Ureter (tissue), 1 donor: ENCODE results near the gene PPARD. TPM values are rescaled to one million over a fixed set of nuclear protein-coding genes. Genes with fewer than 3 reads are reported as not detected.

Experiments used
- DNase-seq: peaks from one replicate; pipeline ENCODE4 v3.0.0-alpha.2; 2020; ENCODE audit warnings: low spot score
- total RNA-seq: library from RNA; stranded (reverse); gene quantifications from one replicate; pipeline ENCODE4 v1.2.4, GENCODE V29; 2023
- donor health status: DM: yes; HTN: yes; CAD: no.

Gene PPARD
- total RNA-seq, 1 donor from 2014 or later = 31.2 TPM

DNA sequence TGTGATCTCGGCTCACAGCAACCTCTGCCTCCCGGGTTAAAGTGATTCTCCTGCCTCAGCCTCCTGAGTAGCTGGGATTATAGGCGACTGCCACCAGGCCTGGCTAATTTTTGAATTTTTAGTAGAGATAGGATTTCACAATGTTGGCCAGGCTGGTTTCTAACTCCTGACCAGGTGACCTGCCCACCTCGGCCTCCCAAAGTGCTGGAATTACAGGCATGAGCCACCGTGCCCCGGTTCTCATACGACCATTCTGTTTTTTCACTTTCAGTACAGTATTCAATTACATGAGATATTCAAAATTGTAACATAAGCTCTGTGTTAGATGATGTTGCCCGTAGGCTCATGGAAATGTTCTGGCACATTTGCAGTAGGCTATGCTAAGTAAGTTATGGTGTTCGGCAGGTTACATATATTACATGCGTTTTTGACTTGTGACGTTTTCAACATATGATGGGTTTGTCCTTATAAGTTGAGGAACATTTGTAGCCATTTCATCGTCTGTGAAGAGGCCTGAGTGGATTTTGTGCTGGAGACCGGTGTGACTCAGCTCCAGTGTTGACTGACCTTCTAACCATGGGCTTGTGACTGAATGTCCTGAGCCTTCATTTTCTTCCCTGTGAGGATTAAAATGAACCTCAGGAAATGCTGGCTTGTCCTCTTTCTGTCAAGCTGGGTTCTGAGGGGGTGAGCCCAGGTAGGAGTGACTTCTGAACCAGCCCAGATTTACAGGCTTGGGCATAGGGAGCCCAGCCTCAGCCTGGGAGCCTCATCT is 12.2 kb downstream of the PPARD start:
- DNase-seq = no peak

DNA sequence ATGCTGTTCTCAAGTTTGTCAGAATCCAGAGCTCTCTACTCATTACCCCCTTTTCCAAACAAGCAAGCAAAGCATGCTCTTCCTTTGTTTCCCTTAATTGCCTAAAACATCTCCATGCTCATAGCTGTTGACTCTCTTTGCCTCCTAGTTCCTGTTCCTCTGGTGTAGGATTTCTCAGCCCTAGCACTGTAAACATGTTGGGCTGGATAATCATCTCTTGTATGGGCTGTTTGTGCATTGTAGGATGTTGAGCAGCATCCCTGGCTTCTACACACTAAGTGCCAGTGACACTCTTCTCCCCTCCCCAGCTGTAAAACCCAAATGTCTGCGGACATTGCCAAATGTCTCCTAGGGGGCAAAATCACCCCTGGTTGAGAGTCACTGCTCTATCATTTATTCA is 14.0 kb downstream of the PPARD start:
- DNase-seq = no peak

DNA sequence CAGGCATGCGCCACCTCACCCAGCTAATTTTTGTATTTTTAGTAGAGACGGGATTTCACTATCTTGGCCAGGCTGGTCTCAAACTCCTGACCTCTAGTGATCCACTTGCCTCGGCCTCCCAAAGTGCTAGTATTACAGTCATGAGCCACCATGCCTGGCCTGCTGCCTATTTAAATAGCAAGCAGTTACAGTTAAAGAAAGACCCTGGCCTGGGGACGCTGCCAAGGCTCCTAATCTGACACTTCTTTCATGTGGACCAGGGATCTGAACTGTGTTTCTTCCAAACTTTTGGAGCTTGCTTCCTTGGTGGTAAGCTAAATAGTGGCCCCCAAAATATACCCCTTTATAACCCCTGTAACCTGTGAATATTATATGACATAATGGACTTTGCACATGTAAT is 15.3 kb downstream of the PPARD start:
- no peak for DNase-seq

DNA sequence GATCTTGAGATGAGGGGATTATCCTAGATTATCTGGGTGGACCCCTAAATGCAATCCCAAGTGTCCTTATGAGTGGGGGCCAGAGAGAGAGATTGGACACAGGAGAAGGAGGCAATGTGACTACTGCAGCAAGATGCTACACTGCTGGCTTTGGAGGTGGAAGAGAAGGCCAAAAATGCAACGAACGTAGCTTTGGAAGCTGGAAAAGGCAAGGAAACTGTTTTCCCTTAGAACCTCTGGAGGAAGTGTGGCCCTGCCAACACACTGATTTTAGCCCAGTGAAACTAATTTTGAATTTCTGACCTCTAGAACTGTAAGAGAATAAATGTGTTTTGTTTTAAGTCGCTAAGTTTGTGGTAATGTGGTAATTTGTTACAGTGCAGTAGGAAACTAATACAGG is 15.7 kb downstream of the PPARD start:
- no peak for DNase-seq

DNA sequence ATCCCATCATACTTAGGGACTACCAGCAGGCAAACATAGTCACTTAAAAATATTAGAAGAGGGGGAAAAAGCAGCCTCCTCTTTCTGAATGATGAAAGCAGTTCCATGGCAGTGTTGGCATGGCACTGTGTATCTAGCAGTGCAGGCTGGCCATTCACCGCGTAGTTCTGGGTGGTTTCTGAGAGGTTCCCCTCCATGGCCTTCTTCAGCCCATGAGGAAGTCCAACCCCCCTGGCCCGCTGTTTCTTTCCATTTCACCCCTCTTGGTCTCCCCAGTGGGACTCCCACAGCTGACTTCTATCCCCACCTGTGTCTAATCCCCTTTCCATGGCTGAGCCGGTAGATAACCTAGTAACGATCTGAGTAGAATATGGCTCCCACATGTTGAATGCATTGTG is 17.0 kb downstream of the PPARD start:
- DNase-seq = no peak

DNA sequence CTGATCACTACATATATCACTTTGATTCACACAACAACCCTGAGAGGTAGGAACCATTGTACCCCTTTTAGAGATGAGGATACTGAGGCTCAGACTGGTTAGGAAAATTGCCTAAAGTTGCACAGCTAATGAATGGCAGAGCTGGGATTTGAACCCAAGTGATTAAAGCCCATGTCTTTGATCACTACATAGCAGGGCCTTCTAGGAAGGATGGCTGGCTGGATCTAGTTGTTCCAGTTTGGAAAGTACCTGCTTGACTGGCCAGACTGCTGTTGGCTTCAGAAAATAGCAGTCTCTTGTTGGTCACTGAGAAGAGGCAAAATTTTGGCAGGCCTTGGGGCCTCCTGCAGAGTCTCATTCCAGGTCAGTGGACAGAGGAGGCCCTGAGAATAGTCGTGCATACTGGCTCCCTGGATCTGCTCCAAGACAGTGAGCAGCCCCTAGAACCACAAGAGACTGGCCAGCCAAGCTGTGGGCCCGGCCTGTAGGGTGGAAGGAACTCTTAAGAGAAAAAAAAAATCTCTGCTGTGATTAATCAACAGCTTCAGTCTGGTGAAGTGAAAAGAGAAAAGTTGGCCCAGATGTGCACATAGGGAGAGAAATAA is 17.5 kb downstream of the PPARD start:
- DNase-seq = no peak

DNA sequence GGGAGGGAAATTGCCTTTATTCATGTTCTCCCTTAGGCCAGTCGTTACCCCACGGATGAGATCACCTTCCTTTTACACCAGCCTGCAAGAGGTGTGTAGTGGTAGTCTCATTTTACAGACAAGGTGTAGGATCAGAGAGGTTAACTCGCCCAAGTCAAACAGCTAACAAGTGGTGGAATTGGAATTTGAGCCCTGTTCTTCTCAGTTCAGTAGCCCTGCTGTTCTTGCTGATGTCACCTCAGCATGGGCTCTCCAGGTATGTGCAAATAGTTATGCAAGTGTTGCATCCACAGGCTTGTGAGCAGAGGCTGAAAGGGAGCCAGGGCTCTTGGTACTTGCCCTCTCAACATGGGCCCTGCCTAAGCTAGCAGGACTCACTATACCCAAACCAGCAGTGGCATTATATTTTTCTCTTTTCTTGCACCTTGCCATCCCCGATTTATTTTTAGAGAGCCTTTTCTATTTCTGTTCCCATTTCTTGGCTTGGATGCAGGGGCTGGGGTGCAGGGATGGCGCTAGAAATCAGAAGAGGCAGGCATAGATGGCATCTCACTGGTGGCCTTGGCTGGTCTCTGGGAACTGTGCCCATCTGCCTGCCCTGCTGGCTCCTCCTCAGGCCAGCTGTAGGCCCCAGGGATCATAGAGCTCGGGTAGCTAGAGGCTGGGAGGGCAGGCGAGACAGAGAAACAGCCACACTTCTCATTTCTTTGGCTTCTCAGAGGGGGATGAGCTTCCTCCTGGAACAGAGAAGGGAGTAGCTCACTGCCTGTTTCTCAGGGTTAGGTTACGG is 18.2 kb downstream of the PPARD start:
- DNase-seq = no peak

DNA sequence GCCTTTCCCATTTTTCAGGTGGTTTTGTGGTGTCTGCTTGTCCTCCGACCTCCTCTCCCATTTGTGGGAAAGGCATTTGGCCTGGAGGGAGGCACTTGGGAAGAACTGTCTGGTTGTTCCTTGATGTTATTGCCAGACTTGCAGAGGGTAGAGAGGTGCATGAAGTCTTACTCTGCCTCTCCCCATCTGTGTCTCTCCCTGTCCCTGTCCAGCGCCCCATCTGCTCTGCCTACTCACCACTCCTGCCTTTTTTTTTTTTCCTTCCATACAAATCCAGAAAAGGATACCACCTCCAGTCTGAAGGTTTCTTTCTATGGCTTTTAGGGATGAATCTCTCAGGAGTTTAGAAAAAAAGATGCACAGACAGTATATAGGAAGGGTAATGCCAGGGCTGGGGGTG is 19.8 kb downstream of the PPARD start:
- no peak for DNase-seq

DNA sequence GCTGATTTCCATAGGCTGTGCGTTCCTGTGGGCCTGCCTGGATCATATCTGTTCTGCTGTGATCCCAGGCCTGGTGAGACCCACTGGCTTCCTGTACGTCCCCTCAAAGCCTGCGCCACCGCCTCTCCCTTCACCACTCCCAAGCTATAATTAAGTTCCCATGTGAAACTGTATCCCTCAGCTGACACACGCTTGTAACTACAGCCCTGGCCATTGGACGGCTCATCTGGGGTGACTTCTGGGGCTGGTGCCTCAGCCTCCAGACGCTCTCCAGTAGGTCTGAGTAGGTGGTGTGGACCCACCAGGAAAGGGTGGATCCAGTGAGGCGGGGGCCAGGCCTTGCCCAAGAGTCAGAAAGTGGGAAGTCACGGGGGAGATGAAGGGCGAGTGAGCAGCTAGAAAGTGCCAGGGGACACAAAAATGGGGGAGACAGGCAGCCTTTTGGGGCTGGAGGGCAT is 21.0 kb downstream of the PPARD start:
- DNase-seq = no peak

DNA sequence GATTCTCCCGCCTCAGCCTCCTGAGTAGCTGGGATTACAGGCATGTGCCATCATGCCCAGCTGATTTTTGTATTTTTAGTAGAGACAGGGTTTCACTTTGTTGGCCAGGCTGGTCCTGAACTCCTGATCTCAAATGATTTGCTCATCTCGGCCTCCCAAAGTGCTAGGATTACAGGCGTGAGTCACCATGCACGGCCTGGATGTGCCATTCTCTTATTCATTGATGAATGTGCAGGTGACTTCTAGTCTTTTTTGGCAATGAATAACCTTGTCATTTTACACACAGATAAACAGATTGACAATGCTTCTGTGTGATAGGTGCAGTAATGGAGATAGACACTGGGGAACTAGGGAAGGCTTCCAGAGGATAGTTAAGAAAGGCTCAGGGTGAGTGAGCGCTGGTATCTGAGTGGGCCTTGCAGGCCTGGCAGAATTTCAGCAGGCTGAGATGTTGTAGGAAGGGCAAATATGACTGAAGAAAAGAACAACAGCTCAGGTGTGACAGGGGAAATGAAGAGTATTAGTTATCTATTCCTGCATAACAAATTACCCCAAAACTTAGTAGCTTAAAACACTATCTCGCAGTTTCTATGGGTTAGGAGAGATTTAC is 23.3 kb downstream of the PPARD start:
- DNase-seq = no peak

DNA sequence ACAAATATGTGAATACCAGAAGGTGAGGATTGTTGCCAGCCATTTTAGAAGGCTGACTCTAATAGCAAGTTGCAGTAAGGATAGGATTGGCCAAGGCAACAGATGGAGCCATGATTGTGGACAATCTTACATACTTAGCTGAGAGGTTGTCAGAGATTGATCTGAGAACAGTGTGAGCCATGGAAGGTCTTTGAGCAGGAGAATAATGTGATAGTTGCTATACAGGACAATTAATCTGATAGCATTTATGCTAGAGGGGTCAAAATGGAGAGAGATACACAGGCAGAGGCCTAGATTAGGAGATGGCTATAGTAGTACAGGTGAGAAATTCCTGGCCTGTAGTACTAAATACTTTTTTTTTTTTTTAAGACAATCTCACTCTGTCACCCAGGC is 23.8 kb downstream of the PPARD start:
- DNase-seq = no peak

DNA sequence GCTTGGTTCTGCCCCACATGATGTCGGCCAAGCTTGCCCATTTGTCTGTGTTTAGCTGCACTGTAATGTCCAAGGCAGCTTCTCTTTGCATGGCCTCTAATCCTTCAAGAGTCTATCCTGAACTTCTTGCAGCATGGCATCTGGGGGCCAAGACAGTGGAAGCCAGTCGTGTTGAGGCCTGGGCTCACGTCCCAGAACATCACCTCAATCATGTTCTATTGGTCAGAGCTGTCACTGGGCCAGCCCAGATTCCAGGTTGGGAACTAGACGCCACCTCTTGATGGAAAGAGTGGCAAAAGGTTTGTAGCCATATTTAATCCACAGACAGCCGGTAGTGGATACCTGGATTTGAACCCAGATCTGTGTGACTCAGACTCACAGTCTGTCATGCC is 25.3 kb downstream of the PPARD start:
- DNase-seq = no peak

DNA sequence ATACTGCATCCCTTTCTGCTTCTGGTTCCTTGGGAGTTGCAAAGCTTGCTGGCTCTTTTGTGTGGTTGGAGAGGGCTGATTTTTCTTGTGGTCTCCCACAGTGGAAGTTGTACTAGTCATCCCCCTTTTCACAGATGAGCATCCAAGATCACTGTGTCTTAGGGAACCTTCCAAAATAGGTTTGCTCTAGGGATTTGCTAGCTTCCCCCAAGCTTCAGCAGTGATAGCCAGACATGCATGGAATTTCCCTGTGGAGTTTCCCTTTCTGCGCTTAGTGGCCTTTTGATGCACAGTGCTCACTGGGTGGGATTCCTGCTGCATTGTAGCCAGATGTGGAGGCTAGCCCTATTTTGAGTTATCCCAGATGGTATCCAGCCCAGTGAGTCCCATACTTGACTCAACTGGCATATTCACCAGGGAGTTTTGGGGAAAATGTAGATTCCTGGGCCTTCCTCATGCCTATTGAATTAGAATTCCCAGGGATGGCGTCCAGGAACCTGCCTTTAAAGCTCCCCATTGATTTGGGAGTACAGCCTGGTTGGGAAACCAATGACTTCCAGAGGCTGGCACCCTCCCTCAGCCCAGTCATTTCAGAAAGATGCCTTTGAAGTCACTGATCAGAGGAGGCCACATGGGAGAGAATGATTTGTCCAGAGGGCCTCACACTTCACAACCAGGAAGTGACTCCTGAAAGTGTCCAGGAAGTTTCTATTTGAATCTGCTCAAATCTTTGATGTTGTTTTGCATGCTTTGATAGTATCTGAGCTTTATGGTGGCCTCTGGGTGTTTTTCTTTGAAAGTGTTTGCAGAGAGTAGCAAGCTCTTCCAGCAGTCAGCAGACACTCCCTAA is 25.9 kb downstream of the PPARD start:
- DNase-seq = no peak

DNA sequence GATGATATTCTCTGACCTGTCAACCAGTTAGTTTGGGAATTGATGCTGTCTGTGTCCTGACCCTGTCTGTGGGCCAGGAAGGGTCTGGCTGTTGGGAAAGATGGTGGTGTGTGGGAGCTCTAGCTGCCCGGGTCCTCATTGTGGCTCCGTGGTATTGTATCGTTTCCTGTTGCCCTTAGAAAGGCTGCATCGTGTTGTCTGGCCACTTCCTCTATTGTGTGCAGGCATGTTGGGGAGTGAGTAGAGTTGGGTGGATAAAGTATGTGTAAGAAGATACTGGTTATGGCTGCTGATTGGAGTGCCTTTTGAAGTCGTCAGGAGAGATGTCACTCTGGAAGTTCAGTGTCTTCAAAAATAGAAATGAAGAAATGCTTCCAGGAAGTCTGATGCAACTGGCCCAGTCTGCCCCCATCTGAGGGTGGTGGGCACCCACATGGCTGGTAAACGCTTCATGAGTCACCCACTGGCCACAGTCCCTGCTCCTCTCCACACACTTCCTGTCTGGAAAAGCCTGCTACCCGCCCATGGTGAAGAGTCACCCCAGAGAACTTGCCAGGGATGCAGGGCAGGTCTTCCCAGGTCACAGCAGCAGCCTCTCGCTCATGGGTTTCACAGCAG is 27.9 kb downstream of the PPARD start:
- DNase-seq = peak; percentile 67

DNA sequence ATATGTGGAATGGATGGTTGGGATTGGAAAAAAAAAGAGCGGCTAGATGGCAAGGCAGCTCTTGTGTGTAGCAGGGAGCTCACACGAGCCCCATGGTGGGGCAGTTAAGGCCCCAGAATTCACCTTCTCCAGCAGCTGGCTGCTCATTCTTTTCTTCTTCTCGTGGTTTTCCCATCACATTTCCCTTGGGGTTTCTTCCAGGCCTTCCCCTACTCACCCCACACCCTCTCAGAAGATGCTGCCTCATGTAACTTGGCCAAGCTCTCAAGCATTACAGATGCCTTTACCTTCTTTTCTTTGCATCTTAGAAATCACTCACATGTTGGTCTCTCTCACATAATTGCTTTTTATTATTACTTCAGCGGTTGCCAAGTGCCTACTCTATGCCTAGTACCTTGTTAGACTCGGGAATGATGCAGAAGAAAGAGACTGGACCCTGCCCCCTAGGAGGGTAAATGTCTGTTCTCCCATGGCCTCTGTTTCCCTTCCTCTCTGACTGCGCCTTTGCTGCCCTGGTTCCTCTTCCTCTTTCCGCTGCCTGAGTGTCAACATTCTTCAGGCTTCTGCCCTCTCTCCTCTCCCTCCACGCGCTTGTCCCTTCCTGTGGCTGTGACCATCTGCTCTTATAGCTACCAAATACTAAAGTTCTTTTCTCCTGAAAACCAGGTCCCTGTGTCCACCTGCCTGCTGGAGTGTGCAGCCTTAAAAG is 28.6 kb downstream of the PPARD start:
- DNase-seq = no peak

DNA sequence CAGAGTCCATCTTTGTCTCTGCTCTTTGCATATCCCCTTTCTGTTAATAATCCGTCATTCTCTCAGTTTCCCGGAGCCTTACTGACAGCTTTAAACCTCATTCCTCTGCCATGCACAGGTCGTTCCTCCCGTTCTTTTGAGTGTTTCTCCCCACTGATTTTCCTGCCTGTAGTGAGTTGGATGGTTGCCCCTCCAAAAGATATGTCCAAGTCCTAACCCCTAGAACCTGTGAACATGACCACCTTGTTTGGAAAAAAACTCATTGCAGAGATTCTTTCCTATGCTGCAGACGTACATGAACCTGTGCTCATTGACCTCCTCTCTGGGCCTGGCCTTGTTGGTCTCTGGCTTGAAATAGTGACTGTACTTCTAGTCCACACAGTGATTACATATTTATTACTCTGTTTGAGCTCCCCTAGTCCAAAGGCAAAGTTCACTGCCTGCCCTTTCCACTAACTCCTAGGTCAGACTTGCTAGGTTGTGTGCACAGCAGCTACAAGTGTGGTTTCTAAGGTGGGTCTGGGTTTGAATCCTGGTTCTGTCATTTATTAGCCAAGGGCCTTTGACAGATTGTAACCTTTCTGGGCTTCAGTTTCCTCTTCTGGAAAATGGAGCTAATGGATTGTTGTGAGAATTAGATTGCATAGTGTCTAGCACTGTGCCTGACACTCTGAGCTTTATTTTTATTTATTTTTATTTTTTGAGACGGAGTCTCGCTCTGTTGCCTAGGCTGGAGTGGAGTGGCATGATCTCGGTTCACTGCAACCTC is 29.3 kb downstream of the PPARD start:
- DNase-seq = no peak

DNA sequence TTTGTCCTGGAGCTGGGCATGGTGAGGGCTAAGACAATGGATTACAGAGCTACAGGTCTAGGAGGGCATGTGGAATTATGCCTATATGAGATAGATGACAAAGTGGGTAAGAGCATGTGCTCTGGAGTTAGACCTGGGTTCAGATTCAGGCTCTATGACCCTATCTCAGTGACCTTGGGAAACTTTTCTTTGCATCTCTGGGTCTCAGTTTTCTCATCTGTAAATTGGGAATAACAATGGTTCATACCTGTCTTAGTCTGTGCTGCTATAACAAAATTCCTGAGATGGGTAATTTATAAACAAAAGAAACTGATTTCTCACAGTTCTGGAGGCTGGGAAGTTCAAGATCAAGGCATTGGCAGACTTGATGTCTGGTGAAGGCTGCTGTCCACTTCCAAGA is 30.3 kb downstream of the PPARD start:
- no peak for DNase-seq

DNA sequence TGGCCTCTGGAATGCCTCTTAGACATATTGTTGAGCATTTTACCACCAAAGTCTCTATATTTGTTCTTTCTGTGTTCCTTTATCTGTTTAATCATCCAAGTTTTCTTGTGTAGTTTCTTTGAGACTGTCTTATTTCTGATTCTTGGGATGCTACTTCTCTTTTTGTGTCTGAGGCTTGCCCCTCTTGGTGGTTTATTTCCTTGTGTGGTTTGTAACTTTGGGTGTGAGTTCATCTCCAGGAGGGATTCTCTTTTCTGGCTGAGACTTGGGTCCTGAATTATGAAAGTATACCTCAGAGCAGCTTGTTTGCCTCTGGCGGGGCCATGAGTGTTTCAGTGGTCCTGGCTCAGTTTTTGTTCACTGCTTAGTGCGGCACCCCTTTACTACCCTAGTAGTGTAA is 33.9 kb downstream of the PPARD start:
- no peak for DNase-seq

DNA sequence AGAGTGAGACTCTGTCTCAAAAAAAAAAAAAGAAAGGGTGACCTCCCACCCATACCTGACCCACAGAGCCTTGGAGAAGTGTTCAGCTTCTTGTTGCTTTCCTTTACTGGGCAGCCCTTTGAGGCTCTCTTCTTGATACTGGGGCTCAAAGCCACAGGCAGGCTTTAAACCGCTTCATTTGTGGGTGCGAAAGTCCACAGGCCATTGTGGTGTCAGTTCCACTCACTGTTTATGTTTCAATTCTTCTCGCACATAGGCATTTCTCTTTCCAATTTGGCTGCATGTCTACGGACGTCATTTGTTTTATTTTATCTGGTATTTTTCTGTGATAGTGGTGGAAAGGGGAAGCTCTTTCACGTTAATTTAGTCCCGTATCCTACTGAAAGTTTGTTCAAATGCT is 34.6 kb downstream of the PPARD start:
- no peak for DNase-seq

DNA sequence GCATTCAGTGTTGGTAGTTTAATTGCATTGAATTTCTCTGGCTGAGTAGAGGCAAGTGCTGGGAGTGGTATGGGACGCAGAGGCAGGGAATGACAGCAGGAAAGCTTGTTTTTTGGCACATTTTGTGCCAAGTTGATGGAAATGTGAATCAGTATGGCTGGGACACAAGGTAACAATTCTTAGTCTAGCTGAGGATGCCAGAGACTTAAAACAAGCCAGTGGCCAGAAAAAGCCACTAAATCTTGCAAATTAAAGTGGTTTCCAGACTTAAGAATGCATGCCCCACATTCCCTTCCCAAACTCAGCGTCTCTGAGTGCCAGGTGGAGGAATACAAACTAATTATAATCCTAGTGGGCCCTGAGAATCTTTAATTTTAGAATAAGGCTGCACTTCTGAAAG is 35.9 kb downstream of the PPARD start:
- no peak for DNase-seq
